Hematopoietic multipotent progenitor cell treated with erythropoietin and hydrocortisone succinate and interleukin-3 and kit ligand, for 15 days (in vitro differentiated cells): ENCODE measurements around the gene ACTR6.
"Not testable (repeated sequence)": the region's sequence is repeated elsewhere in the genome, so short reads cannot be mapped to it uniquely, and the experiment has no call there.

ENCODE experiments used
- DNase-seq: peaks from one replicate; pipeline ENCODE4 v3.0.0-alpha.2; 2015; ENCODE audit warnings: low spot score

ACTR6 gene

DNA sequence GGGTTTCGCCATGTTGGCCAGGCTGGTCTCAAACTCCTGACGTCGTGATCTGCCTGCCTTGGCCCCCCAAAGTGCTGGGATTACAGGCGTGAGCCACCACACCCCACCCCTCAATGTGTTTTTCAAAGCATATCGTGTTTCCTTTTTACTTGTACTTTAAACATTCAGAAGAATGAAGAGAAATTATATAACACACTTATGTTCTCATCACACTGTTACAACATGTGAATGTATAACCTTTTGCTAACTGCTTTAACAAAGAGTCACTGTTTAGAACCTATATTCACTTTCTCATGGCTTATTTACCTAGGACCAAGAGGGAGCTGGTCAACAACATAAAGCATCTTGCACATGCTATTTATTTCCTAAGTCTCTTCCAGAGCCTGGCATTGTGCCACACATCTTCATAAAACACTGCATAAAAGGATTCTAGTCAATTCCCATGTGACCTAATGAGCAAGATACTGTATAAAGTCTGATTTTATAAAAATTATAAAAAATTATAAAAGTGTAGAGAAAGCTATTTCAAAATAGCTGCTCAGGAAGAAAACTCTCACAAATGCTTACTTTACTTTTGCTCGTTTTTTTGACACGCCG is 16.0 kb upstream of the ACTR6 start:
- no peak for DNase-seq

GRCh38 chr12:100185361-100185894 is 15.2 kb upstream of the ACTR6 start:
- no peak for DNase-seq

GRCh38 chr12:100186071-100186470 is 14.5 kb upstream of the ACTR6 start:
- no peak for DNase-seq

DNA sequence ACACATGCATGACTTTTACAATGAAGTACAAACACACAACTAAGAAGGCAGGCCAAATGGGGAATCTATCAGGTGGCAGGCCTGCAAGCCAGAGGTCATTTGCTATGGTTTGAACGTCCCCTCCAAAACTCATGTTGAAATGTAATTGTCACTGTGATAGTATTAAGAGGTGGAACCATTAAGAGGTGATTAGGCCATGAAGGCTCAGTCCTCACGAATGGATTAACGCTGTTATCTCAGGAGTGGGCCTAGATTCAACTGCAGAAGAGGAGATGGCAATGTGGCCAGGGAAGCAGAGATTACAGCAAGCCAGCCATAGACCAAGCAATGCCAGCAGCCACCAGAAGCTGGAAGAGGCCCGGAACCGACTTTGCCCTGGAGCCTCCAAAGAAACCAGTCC is 13.5 kb upstream of the ACTR6 start:
- no peak for DNase-seq

GRCh38 chr12:100187857-100188519 is 12.6 kb upstream of the ACTR6 start:
- no peak for DNase-seq

DNA sequence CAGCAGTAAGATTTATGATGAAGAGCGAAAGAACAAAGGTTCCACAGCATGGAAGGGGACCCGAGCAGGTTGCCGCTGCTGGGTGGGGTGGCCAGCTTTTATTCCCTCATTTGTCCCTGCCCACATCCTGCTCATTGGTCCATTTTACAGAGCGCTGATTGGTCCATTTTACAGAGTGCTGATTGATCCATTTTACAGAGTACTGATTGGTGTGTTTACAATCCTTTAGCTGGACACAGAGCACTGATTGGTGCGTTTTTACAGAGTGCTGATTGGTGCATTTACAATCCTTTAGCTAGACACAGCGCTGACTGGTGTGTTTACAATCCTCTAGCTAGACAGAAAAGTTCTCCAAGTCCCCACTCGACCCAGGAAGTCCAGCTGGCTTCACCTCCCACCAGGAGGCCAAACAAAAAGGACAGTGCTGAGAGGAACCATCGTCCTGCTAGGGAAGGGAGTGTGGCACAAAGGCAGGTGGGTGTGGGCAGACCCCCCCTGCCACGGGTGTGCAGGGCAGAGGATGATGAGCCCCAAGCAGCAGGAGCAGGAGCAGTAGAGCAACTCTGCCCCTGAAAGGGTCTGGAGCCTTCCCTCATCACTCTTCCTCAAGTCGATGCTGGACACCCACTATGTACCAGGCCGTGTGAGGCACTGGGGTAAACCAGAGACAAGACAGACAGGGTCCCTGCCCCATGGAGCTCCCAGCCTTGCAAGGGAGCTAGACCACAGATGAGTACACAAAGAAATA is 11.6 kb upstream of the ACTR6 start:
- DNase-seq, result not testable (repeated sequence)

- no peak for DNase-seq
Measured at GRCh38 chr12:100189636-100190394, 10.8 kb upstream of the ACTR6 start.

DNA sequence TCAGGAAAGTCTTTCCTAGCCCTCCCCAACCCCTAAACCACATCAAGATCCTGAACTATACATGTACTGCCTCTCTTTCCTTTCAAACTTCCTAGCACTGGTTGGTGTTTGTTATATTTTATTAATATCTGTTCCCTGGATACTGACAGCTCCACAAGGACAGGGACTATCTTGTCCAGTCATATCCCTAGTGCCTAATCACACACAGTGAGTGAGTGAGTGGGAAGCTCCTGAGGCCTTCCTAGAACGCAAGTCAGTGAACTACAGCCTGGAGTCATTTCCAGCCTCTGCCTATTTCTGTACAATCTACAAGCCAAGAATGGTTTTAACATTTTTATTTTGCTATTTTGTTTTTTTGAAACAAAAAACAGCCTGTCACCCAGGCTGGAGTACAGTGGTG is 7.5 kb upstream of the ACTR6 start:
- DNase-seq, result no peak

- no peak for DNase-seq
Measured at GRCh38 chr12:100197486-100197885, 3.1 kb upstream of the ACTR6 start.

GRCh38 chr12:100199023-100199346 is 1.6 kb upstream of the ACTR6 start:
- DNase-seq, result no peak

- peak; percentile 49 for DNase-seq
Measured at GRCh38 chr12:100199347-100200149, 1.1 kb upstream of the ACTR6 start.

GRCh38 chr12:100201604-100202423 is 1.2 kb downstream of the ACTR6 start:
- DNase-seq, result no peak

DNA sequence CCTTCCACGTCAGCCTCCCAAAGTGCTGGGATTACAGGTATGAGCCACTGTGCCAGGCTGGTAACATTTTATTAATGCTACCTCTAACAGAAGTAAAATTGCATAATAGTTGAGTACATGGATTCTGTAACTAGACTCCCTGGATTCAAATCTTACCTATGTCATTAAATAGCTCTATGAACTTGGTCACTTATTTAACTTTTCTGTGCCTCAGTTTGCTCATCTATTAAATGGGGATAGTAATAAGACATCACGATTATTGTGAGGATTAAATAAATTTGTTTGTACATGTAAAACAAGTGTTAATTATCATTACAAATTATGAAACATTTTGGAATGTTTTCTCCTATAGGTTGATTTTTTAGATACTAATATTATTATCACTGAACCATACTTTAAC is 6.7 kb downstream of the ACTR6 start:
- no peak for DNase-seq

DNA sequence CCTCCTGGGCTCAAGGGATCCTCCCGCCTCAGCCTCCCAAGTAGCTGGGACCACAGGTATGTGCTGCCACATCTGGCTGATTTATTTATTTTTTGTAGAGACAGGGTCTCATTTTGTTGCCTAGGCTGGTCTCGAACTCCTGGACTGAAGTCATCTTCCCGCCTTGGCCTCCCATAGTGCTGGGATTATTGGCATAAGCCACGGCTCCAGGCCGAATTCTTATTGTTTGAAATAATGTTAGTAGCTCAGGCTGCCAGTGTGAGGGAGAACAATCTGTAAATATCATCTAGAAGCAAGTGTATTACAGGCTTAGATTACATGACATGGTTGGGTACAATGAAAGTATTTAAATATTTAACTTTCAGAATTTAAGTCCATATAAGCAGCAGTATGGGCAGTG is 8.2 kb downstream of the ACTR6 start:
- DNase-seq, result no peak

DNA sequence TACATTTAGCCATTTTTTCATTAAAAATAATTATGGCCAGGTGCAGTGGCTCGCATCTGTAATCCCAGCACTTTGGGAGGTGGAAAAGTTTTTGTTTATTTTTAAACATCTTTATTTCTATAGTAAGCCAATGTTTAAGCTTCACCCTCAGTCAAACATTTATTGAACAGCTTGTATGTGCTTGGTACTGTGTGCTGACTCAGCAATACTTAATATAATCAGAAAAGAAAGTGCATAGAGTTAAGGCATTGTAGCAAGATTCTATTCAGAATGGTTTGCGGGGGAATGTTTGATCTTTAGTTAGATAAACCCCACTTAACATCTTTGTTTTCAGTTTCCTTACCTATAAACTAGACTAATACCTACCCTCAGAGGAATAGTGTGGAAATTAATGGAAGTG is 11.1 kb downstream of the ACTR6 start:
- no peak for DNase-seq

GRCh38 chr12:100213016-100213891 is 12.6 kb downstream of the ACTR6 start:
- no peak for DNase-seq

DNA sequence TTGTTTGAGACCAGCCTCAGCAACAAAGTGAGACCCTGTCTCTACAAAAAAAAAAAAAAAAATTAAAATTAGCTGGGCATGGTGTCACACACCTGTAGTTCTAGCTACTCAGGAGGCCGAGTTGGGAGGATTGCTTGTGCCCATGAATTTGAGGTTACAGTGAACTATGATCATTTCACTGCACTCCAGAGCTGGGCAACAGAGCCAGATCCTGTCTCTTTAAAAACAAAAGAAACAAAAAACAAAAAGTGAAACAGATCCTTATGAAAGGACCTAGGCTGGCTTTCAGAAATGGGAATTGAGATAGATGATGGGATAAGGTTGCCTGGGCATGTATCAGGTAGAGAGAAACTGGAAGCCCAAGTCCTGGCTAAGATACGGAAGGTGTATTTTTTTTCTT is 13.9 kb downstream of the ACTR6 start:
- DNase-seq, result no peak

DNA sequence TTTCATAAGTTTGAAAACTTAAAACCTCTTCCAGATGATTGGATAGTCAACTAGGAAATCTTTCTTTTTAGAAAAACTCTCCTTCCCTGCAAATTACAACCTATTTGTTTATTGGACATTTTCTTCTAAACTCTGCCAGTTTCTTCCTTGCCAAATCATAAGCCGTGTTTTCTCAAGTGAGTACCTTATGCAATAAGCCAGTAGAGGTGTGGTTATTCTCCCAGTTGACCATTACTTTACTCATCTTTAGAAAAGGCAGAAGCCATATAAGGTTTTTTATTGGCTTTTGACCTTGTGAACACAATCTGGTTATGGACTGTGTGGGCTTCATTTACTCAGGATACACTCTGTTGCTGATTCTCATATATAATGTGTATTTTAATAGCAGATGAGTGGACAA is 14.6 kb downstream of the ACTR6 start:
- DNase-seq, result no peak

GRCh38 chr12:100216337-100216736 is 15.7 kb downstream of the ACTR6 start:
- no peak for DNase-seq
